Colon (tissue), 2 donors: ENCODE results near the gene CCR6.
"Not testable (repeated sequence)": the region's sequence is repeated elsewhere in the genome, so short reads cannot be mapped to it uniquely, and the experiment has no call there.

Experiments
- FAIRE-seq: peaks from 2 replicates; lab custom pipeline; 2012; peaks lifted over from hg19 to GRCh38; lab: Jason Lieb, UNC
- donor health status: control.
- donor health status: control.

Gene CCR6

GRCh38 chr6:167145461-167145860 is 22.6 kb downstream of the CCR6 start:
- no peak for FAIRE-seq

- FAIRE-seq: no peak
Measured at GRCh38 chr6:167146135-167146534, 23.2 kb downstream of the CCR6 start.

- FAIRE-seq: no peak
Measured at GRCh38 chr6:167146977-167147376, 24.1 kb downstream of the CCR6 start.

- FAIRE-seq: no peak
Measured at GRCh38 chr6:167148021-167148420, 25.1 kb downstream of the CCR6 start.

GRCh38 chr6:167148997-167149396 is 26.1 kb downstream of the CCR6 start:
- no peak for FAIRE-seq

GRCh38 chr6:167150941-167151549 is 28.1 kb downstream of the CCR6 start:
- FAIRE-seq: no peak

- FAIRE-seq: no peak
Measured at GRCh38 chr6:167151648-167152047, 28.8 kb downstream of the CCR6 start.

- no peak for FAIRE-seq
Measured at GRCh38 chr6:167152862-167153261, 30.0 kb downstream of the CCR6 start.

GRCh38 chr6:167153521-167153959 is 30.6 kb downstream of the CCR6 start:
- FAIRE-seq: no peak

GRCh38 chr6:167154291-167154690 is 31.4 kb downstream of the CCR6 start:
- no peak for FAIRE-seq

- no peak for FAIRE-seq
Measured at GRCh38 chr6:167154895-167155294, 32.0 kb downstream of the CCR6 start.

- no peak for FAIRE-seq
Measured at GRCh38 chr6:167157414-167157813, 34.5 kb downstream of the CCR6 start.

GRCh38 chr6:167157863-167158262 is 35.0 kb downstream of the CCR6 start, which contains the start of gene GPR31:
GPR31 (minus strand) TSS chr6:167157980; CDS start chr6:167157831, 149 bp downstream.
- FAIRE-seq: no peak

- no peak for FAIRE-seq
Measured at GRCh38 chr6:167161851-167162467, 39.1 kb downstream of the CCR6 start.

GRCh38 chr6:167162591-167162990 is 39.7 kb downstream of the CCR6 start:
- FAIRE-seq: no peak

- no peak for FAIRE-seq
Measured at GRCh38 chr6:167163476-167164011, 40.6 kb downstream of the CCR6 start.

GRCh38 chr6:167164261-167164660 is 41.4 kb downstream of the CCR6 start:
- FAIRE-seq: no peak

GRCh38 chr6:167165858-167166471 is 43.1 kb downstream of the CCR6 start:
- FAIRE-seq: no peak

GRCh38 chr6:167167699-167168098 is 44.8 kb downstream of the CCR6 start:
- not testable (repeated sequence) for FAIRE-seq

- not testable (repeated sequence) for FAIRE-seq
Measured at GRCh38 chr6:167168296-167168695, 45.4 kb downstream of the CCR6 start.

- FAIRE-seq: not testable (repeated sequence)
Measured at GRCh38 chr6:167169867-167170266, 47.0 kb downstream of the CCR6 start.

GRCh38 chr6:167171300-167171699 is 48.4 kb downstream of the CCR6 start:
- not testable (repeated sequence) for FAIRE-seq

- not testable (repeated sequence) for FAIRE-seq
Measured at GRCh38 chr6:167172011-167172410, 49.1 kb downstream of the CCR6 start.
